Tibial artery (tissue), 4 donors: ENCODE data around the gene SCGB1D1.
"Not testable (repeated sequence)": the region's sequence is repeated elsewhere in the genome, so short reads cannot be mapped to it uniquely, and the experiment has no call there.

Source experiments
- DNase-seq, 2 donors: peaks; one replicate each; pipeline ENCODE4 v3.0.0-alpha.2; 2019
- H3K27ac ChIP-seq, 2 donors: fragments of 200-600 bp; sonication (generic) in 1 of 2; 1 replicate in 1 of 2; 2 replicates in 1 of 2; pipeline ENCODE4 v1.5.1; 2018 to 2019; ENCODE audit warnings: mild to moderate bottlenecking in 1 of 2
- H3K27me3 ChIP-seq, 2 donors: fragments of 200-600 bp; sonication (generic) in 1 of 2; one replicate each; pipeline versions ENCODE4 v1.5.1 to v1.6.0; 2016 to 2019
- H3K36me3 ChIP-seq, 3 donors: fragments of 200-600 bp; sonication (generic) in 2 of 3; one replicate each; pipeline ENCODE4 v1.5.1; 2016 to 2019; ENCODE audit warnings: mild to moderate bottlenecking in 2 of 3
- H3K4me1 ChIP-seq, 4 donors: fragments of 200-600 bp; sonication (generic) in 2 of 4; 1 replicate in 3 of 4; 2 replicates in 1 of 4; pipeline ENCODE4 v1.5.1; 2016 to 2019
- H3K4me3 ChIP-seq, 2 donors: fragments of 200-600 bp; sonication (generic) in 1 of 2; 1 replicate in 1 of 2; 2 replicates in 1 of 2; pipeline ENCODE4 v1.5.1; 2018 to 2019; ENCODE audit warnings: mild to moderate bottlenecking in 2 of 2
- H3K9me3 ChIP-seq, 3 donors: fragments of 200-600 bp; sonication (generic) in 1 of 3; one replicate each; pipeline ENCODE4 v1.5.1; 2016 to 2019
- CTCF ChIP-seq, 2 experiments: fragments of 200-600 bp in 1 of 2; fragments of 450-650 bp in 1 of 2; IDR thresholded peaks; one replicate each; pipeline ENCODE4 v1.5.1; 2017 to 2019; ENCODE audit warnings: antibody characterized with exemption in 2 of 2, mild to moderate bottlenecking in 1 of 2, moderate library complexity in 1 of 2
- intact Hi-C: fragments of 100-400 bp; cut with DNase I; formaldehyde crosslinking; loops from one replicate; pipeline ENCODE4 v1.15.0; 2023; ENCODE audit warnings: low total_unique reads

The SCGB1D1 gene

GRCh38 chr11:62201376-62201775, 11.4 kb downstream of the SCGB1D1 start:
- H3K27ac ChIP-seq = no peak overlapping the region
- no peaks in the 10 kb centered on the region for H3K4me1 ChIP-seq
- no peaks in the 10 kb centered on the region for H3K9me3 ChIP-seq
- DNase-seq = no peak
- no peaks in the 10 kb centered on the region for H3K36me3 ChIP-seq
- intact Hi-C loops = no loop called here
- H3K4me3 ChIP-seq = no peak overlapping the region
- no peak for TF ChIP-seq CTCF (IDR thresholded peaks at IDR 0.05)
- H3K27me3 ChIP-seq = peaks cover 0 to 5% of the 10 kb centered on the region in 2 donors

GRCh38 chr11:62202910-62203309, 12.9 kb downstream of the SCGB1D1 start:
- Histone ChIP-seq H3K27me3 (peaks cover 0 to 5% of the 10 kb centered on the region in 2 donors), H3K9me3 (no peaks in the 10 kb centered on the region), H3K27ac (no peak overlapping the region), H3K4me3 (no peak overlapping the region), H3K4me1 (no peaks in the 10 kb centered on the region), H3K36me3 (no peaks in the 10 kb centered on the region)
- DNase-seq = no peak
- intact Hi-C loops = no loop called here
- TF ChIP-seq CTCF (IDR thresholded peaks at IDR 0.05) = no peak

DNA sequence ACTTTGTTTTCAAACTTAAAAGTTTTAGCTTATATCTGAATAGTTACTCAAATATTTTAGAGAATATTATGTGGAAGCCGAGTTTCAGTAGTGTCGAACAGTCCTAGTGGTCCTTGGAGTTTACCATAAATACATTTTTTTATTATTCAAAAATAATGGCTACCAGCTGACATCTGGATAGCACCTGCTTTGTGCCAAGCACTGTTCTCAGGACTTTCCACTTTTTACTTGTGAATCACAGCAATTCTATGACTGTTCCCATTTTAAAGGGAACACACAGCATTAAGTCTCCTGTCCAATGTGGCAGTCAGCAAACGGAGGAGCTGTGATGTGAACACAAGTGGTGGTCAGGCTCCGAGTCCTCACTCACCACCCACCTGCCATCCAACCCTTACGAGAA, 14.4 kb downstream of the SCGB1D1 start:
- H3K9me3 ChIP-seq = no peaks in the 10 kb centered on the region
- peaks cover 0 to 4% of the 10 kb centered on the region in 2 donors for H3K27me3 ChIP-seq
- no peak for DNase-seq
- no peak overlapping the region for H3K4me3 ChIP-seq
- intact Hi-C loops = no loop called here
- H3K36me3 ChIP-seq = no peaks in the 10 kb centered on the region
- no peak for TF ChIP-seq CTCF (IDR thresholded peaks at IDR 0.05)
- H3K4me1 ChIP-seq = no peaks in the 10 kb centered on the region
- H3K27ac ChIP-seq = no peak overlapping the region

DNA sequence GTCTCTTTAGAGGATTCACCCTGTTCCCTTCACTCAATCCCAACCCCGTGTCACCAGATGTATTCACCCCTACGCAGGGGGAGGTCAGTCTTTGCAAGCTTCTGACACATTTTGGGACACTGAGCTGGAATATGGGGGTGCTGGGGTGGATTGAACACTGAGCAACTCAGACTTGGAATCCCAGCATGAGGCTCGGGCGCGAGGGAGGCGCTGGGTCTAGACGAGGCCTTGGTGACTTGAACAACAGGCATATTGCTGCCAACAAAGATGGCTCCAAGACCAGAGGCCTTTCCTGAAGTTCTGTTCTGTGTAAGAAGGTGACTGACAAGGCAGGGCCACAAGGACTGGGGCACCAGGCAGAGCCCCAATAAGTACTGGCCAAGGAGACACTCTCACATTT, 15.4 kb downstream of the SCGB1D1 start:
- intact Hi-C loops = no loop called here

DNA sequence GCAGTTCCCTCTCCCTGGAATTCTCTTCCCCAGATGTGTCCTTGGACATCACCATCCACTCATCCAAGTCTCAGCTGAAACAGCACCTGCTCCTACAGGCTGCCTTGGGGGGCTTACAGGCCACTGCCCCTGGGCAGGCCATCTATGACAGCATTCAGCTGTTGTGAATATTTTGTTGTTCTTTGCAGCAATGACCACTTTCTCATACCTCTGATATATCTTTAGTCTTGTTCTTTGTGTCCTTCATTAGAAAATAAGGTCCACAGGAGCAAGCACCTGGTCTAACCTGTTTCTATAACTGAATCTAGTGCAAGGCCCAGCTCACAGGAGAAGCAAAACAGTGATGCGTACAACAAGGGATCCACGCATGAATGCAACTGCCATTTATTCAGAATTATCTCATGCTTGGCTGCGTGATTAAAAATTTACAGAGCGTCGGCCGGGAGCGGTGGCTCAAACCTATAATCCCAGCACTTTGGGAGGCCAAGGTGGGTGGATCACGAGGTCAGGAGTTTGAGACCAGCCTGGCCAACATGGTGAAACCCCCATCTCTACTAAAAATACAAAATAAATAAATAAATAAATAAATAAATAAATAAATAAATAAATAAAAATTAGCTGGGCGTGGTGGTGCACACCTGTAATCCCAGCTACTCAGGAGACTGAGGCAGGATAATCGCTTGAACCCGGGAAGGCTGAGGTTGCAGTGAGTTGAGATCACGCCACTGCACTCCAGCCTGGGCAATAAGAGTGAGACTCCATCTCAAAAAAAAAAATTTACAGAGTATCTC, 16.5 kb downstream of the SCGB1D1 start:
- H3K36me3 ChIP-seq, H3K9me3 ChIP-seq, H3K27me3 ChIP-seq, H3K4me3 ChIP-seq, intact Hi-C loops, H3K27ac ChIP-seq, H3K4me1 ChIP-seq, DNase-seq: not testable (repeated sequence)

More for the DNA sequence above, 15.4 kb downstream of the SCGB1D1 start:
- no peak for TF ChIP-seq CTCF (IDR thresholded peaks at IDR 0.05)
- no peak overlapping the region for H3K4me3 ChIP-seq
- no peak for DNase-seq
- H3K27ac ChIP-seq = no peak overlapping the region
- no peaks in the 10 kb centered on the region for H3K9me3 ChIP-seq
- peaks cover 0 to 4% of the 10 kb centered on the region in 2 donors for H3K27me3 ChIP-seq
- H3K4me1 ChIP-seq = no peaks in the 10 kb centered on the region
- no peaks in the 10 kb centered on the region for H3K36me3 ChIP-seq

GRCh38 chr11:62208785-62209144, 18.7 kb downstream of the SCGB1D1 start:
- Histone ChIP-seq H3K36me3 (no peaks in the 10 kb centered on the region), H3K27me3 (peaks cover 0 to 4% of the 10 kb centered on the region in 2 donors), H3K27ac (no peak overlapping the region), H3K9me3 (no peaks in the 10 kb centered on the region), H3K4me1 (no peaks in the 10 kb centered on the region), H3K4me3 (no peak overlapping the region)
- intact Hi-C loops = no loop called here
- no peak for TF ChIP-seq CTCF (IDR thresholded peaks at IDR 0.05)
- DNase-seq = no peak
